Measurements from ENCODE around the gene STEAP4. TPM values are rescaled to one million over a fixed set of nuclear protein-coding genes. Genes with fewer than 3 reads are reported as not detected.

The STEAP4 gene
- total RNA-seq, 3 donors from 2014 or later, result 2.1 to 42.2 (median 9.1) TPM

DNA sequence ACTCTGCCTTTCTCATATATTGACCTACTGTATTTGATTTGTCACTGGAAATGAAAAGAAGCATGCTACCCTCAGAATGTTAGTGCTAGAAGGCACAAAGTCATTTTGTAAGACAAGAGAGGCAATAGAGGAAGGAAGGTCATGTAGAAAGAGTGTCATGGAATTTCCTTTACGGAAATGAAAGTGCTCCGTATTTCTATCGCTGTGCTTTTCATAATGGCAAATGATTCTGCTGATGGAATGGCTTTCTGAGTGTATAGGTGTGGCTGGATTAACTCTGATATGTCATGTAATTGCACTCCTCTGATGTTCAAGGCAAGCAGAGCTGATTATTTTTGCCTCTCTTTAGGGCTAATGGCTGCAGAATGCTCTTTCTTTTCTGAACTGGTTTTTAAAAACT, 15.5 kb upstream of the STEAP4 start:
- ATAC-seq (no peak), DNase-seq (no peak)
- intact Hi-C loops (cut with DNase I, micrococcal nuclease), result no loop called here
- Histone ChIP-seq H3K36me3 (ENCODE audit: low read depth) (no peaks in the 10 kb centered on the region), H3K9me3 (no peaks in the 10 kb centered on the region), H3K4me3 (no peak overlapping the region), H3K4me1 (ENCODE audit: low read depth) (no peaks in the 10 kb centered on the region)
- TF ChIP-seq, protein P1, sequence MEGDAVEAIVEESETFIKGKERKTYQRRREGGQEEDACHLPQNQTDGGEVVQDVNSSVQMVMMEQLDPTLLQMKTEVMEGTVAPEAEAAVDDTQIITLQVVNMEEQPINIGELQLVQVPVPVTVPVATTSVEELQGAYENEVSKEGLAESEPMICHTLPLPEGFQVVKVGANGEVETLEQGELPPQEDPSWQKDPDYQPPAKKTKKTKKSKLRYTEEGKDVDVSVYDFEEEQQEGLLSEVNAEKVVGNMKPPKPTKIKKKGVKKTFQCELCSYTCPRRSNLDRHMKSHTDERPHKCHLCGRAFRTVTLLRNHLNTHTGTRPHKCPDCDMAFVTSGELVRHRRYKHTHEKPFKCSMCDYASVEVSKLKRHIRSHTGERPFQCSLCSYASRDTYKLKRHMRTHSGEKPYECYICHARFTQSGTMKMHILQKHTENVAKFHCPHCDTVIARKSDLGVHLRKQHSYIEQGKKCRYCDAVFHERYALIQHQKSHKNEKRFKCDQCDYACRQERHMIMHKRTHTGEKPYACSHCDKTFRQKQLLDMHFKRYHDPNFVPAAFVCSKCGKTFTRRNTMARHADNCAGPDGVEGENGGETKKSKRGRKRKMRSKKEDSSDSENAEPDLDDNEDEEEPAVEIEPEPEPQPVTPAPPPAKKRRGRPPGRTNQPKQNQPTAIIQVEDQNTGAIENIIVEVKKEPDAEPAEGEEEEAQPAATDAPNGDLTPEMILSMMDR (IDR thresholded peaks at IDR 0.05), result no peak

DNA sequence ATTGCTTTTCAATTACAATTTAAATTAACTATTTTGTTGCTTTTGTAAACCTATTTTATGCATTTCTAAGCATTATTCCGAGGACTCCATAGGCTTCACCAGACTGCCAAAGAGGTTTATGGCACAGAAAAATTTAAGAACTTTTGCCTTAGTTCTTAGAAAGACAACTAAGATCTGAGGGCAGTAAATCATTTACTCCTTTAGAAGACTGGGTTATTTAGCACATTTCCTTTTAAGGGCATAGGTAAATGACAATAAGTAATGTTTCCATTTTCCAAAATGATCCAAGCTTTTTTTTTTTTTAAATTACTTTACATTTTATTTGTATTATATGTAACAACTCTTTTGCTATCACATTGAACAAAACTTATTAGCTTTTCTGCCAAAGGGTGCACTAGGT, 15.0 kb upstream of the STEAP4 start:
- TF ChIP-seq, protein P1 (IDR thresholded peaks at IDR 0.05), result no peak
- Histone ChIP-seq H3K4me1 (ENCODE audit: low read depth) (no peaks in the 10 kb centered on the region), H3K9me3 (no peaks in the 10 kb centered on the region), H3K36me3 (ENCODE audit: low read depth) (no peaks in the 10 kb centered on the region), H3K4me3 (no peak overlapping the region)
- intact Hi-C loops (cut with DNase I, micrococcal nuclease), result no loop called here
- ATAC-seq, result no peak
- no peak for DNase-seq

DNA sequence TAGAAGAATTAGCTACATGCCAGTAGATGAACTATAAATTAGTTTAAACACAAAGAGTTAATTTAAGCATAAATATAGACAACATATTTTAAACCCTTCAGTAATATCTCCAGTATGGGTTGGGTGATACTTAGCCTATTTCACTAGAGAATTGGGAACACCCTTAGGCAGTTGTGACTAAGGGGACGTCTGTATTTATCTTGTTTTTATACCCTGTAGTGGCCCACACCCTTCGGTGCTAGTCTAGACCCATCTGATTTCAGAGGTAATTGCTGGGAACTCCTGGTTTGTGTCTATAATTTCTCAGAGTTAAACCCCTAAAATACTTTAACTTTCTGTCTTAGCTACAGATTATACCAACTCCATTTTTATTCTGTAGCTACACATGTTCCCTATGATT, 11.5 kb upstream of the STEAP4 start:
- Histone ChIP-seq H3K9me3 (no peaks in the 10 kb centered on the region), H3K4me3 (no peak overlapping the region), H3K4me1 (ENCODE audit: low read depth) (no peaks in the 10 kb centered on the region), H3K36me3 (ENCODE audit: low read depth) (no peaks in the 10 kb centered on the region)
- ATAC-seq (no peak), DNase-seq (no peak)
- intact Hi-C loops (cut with DNase I, micrococcal nuclease), result no loop called here
- TF ChIP-seq, protein P1 (IDR thresholded peaks at IDR 0.05), result no peak

DNA sequence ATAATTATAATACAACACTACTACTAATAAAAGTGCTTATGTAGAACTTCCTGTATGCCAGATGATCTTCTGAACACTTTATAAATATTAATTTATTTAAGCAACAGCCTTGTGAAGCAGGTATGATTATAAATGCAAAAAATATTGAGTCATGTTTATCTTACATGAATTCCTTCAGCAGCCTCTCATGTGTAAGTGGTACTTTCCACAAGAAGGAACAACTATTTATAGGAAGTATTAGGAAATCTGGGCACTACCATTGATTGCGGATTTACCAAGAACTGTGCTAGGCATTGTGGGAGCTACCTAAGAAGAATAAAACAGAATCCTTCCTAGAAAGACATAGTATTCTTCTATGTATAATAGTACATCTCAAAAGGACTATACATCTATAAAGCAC, 10.7 kb upstream of the STEAP4 start:
- no peak for DNase-seq
- intact Hi-C loops (cut with DNase I, micrococcal nuclease), result no loop called here

DNA sequence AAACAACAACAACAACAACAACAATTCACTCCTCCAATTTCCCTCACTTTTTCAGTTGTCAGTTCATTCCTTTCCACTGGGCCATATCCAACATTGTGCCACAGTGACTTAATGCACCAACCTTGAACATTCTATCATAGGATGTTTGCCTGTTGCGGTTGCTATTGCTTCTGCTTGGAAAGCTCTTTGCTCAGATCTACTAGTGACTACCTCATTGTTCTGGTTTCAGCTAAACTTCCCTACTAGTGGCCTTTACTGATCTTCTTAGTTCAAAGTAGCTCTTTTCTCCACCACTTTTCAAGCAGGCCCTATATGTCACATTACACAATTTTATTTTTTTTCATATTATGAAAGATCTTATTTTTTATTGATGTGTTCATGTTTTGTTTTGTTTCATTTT, 9.8 kb upstream of the STEAP4 start:
- DNase-seq, result no peak
- H3K9me3 ChIP-seq, result no peaks in the 10 kb centered on the region
- intact Hi-C loops (cut with DNase I, micrococcal nuclease), result no loop called here
- no peak for ATAC-seq
- H3K4me3 ChIP-seq, result no peak overlapping the region
- TF ChIP-seq, protein P1 (IDR thresholded peaks at IDR 0.05), result no peak
- no peaks in the 10 kb centered on the region for H3K4me1 ChIP-seq (ENCODE audit: low read depth)
- no peaks in the 10 kb centered on the region for H3K36me3 ChIP-seq (ENCODE audit: low read depth)

More for the DNA sequence above, 10.7 kb upstream of the STEAP4 start:
- Histone ChIP-seq H3K9me3 (no peaks in the 10 kb centered on the region), H3K4me1 (ENCODE audit: low read depth) (no peaks in the 10 kb centered on the region), H3K36me3 (ENCODE audit: low read depth) (no peaks in the 10 kb centered on the region), H3K4me3 (no peak overlapping the region)
- no peak for ATAC-seq
- TF ChIP-seq, protein P1 (IDR thresholded peaks at IDR 0.05), result no peak

DNA sequence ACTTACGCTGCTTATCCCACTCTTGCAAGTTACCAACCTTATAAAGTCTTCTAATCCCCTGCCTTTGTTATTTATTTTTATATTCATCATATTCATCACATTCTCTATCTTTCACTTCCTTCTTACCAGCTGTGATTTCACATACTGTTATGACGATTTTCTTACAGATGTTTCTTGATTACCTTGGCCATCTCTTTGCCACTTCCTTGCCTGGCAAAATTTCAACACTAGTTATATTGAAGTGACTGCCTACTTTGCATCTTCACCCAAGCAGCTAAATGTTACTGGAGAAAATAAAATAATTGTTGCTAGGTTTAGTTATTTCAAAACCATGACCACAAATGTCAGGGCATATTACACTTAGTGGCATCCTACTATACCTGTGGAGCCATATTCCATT, 8.8 kb upstream of the STEAP4 start:
- TF ChIP-seq, protein P1 (IDR thresholded peaks at IDR 0.05), result no peak
- H3K9me3 ChIP-seq, result no peaks in the 10 kb centered on the region
- intact Hi-C loops (cut with DNase I, micrococcal nuclease), result no loop called here
- no peaks in the 10 kb centered on the region for H3K4me1 ChIP-seq (ENCODE audit: low read depth)
- no peak overlapping the region for H3K4me3 ChIP-seq
- no peak for DNase-seq
- no peaks in the 10 kb centered on the region for H3K36me3 ChIP-seq (ENCODE audit: low read depth)
- no peak for ATAC-seq
